Measurements from ENCODE around the gene PIGO. TPM values are rescaled to one million over a fixed set of nuclear protein-coding genes. Genes with fewer than 3 reads are reported as not detected.
A peak's percentile ranks its signal among the peaks of the same experiment; 100 is the strongest.

Gene PIGO
- total RNA-seq, 1 experiment from 2014 or later, result 23.4 TPM

DNA sequence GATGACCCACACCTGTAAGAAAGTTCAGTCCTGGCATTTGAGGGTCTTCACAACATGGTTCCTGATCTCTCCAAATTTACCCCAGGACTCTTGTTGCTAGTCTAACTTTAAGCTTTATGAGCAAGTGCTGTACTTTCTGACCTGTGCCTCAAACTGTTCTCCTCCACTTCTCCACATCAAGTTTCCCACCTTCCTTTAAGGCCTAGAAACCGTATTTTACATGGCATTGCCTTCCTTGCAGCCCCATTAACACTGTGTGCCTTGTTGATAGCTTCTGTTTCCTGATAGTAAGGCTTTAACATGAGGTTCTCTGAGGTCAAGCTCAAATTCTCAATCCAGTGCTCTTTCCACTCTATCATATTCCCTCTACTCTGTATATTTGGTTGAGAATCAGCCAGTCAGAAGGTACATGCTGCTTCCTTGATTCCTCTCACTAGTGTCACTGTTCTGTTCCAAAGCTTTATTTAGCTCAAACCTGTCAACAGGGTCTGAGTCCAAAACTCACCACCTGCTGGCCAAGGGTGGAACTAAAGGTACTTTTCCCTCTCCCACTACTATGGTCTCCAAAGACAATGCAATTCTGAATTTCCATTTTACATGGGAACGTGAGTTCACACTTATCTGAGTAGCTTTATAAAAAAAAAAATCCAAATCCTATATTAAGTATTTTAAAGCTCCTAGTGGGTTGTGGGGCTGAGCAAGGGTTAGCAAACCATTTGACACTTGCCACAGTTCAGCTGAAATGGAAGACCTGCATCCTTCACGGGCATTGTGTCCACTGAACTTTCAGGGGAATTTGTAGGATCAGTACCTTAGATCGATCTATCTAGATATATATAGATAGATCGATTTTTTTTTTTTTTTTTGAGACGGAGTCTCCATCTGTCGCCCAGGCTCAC is 45.1 kb downstream of the PIGO start:
- peaks cover 17 to 72% (median 48%) of the 10 kb centered on the region in 3 experiments for H3K36me3 Mint-ChIP-seq (ENCODE audit: insufficient read depth in 1 of 3, low read depth in 3 of 3)
- no CpG with 5 or more reads among the region's 7 CpGs for WGBS (ENCODE audit: extremely low coverage, insufficient read length, low lambda C conversion rate)

More for the DNA sequence above, 45.1 kb downstream of the PIGO start:
- no peak overlapping the region for H2BK120ac ChIP-seq (ENCODE audit: low read depth, low read length, poor library complexity, severe bottlenecking)
- no peak overlapping the region for H3T11ph ChIP-seq (ENCODE audit: low read length)
- no peaks in the 10 kb centered on the region for H4K20me1 ChIP-seq (ENCODE audit: control insufficient read depth, insufficient read depth, insufficient read length)
- H3K79me1 ChIP-seq (ENCODE audit: insufficient read depth, low read depth, low read length, poor library complexity, severe bottlenecking), result no peaks in the 10 kb centered on the region
- no peak overlapping the region for H3K18ac ChIP-seq (ENCODE audit: insufficient read length, low read depth, low read length)
- H4K8ac ChIP-seq (replicated peaks; ENCODE audit: insufficient read length, low read depth, low read length), result no peak overlapping the region
- H3K79me2 ChIP-seq (ENCODE audit: insufficient read depth, low read length), result no peaks in the 10 kb centered on the region
- H3K4me2 ChIP-seq (ENCODE audit: insufficient read depth, insufficient read length, low read length), result no peak overlapping the region
- Mint-ChIP-seq H3K27me3 (ENCODE audit: low read depth) (no peaks in the 10 kb centered on the region), H3K4me3 (no peak overlapping the region), H3K4me1 (no peaks in the 10 kb centered on the region; a peak in 1 of 4 replicates), H3K27ac (peak overlapping the region in 1 of 3 experiments; percentile 47; a peak in 1 of 7 replicates), H3K9me3 (no peaks in the 10 kb centered on the region)
- no peak overlapping the region for H2BK20ac ChIP-seq (ENCODE audit: low read depth, low read length, poor library complexity, severe bottlenecking)
- no peaks in the 10 kb centered on the region for H3K27me3 ChIP-seq (ENCODE audit: insufficient read depth, low read length)
- no peak overlapping the region for H2AFZ ChIP-seq (ENCODE audit: low read length)
- H3K56ac ChIP-seq (ENCODE audit: insufficient read length, low read depth, low read length), result no peak overlapping the region
- H2BK5ac ChIP-seq (ENCODE audit: insufficient read length, low read length), result no peak overlapping the region
- H3K23me2 ChIP-seq (ENCODE audit: insufficient read length, low read depth, low read length, poor library complexity, severe bottlenecking), result no peaks in the 10 kb centered on the region
- no peak overlapping the region for H4K5ac ChIP-seq (ENCODE audit: insufficient read length, low read depth, low read length)
- H3K9ac ChIP-seq (ENCODE audit: extremely low read depth, insufficient read length, low read length), result no peak overlapping the region
- H3K4ac ChIP-seq (ENCODE audit: low read depth, low read length), result no peak overlapping the region
- no peaks in the 10 kb centered on the region for H3K9me3 ChIP-seq (ENCODE audit: control insufficient read depth, low read depth, low read length)
- no peaks in the 10 kb centered on the region for H3K4me1 ChIP-seq (ENCODE audit: insufficient read depth, low read length)
- no peak overlapping the region for H3K14ac ChIP-seq (ENCODE audit: insufficient read depth, low read length)
- no peak overlapping the region for H2AK5ac ChIP-seq (ENCODE audit: insufficient read length, low read length)
- no peak overlapping the region for H3K27ac ChIP-seq (ENCODE audit: insufficient read length, low read depth, low read length)
- DNase-seq, result peak; percentile 61
- H2BK12ac ChIP-seq (ENCODE audit: insufficient read length, low read depth, low read length), result no peak overlapping the region
- TF ChIP-seq, protein P1, sequence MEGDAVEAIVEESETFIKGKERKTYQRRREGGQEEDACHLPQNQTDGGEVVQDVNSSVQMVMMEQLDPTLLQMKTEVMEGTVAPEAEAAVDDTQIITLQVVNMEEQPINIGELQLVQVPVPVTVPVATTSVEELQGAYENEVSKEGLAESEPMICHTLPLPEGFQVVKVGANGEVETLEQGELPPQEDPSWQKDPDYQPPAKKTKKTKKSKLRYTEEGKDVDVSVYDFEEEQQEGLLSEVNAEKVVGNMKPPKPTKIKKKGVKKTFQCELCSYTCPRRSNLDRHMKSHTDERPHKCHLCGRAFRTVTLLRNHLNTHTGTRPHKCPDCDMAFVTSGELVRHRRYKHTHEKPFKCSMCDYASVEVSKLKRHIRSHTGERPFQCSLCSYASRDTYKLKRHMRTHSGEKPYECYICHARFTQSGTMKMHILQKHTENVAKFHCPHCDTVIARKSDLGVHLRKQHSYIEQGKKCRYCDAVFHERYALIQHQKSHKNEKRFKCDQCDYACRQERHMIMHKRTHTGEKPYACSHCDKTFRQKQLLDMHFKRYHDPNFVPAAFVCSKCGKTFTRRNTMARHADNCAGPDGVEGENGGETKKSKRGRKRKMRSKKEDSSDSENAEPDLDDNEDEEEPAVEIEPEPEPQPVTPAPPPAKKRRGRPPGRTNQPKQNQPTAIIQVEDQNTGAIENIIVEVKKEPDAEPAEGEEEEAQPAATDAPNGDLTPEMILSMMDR (conservative IDR thresholded peaks at IDR 0.05), result peak; percentile 78
- H2BK15ac ChIP-seq (ENCODE audit: low read depth, low read length), result no peak overlapping the region
- no peak overlapping the region for H3K23ac ChIP-seq (ENCODE audit: insufficient read length, low read depth, low read length)
- H4K91ac ChIP-seq (ENCODE audit: insufficient read length, low read depth, low read length), result no peak overlapping the region

Measured in H9 (cell line).